ENCODE results near the gene RAMP2.
A peak's percentile ranks its signal among the peaks of the same experiment; 100 is the strongest.

Gene RAMP2

DNA sequence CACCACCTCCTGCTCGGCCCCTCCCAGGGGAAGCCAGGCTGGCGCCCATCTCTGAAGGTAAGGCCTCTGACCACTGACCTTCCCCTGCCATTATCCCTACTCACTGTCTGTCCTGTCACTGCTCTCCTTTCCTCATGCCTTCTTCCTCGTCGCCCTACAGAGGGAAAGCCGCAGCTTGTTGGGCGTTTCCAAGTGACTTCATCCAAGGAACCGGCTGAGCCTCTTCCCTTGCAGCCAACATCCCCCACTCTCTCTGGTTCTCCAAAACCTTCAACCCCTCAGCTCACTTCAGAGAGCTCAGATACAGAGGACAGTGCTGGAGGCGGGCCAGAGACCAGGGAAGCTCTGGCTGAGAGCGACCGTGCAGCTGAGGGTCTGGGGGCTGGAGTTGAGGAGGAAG is 34.4 kb downstream of the RAMP2 start:
- no peak for DNase-seq

DNA sequence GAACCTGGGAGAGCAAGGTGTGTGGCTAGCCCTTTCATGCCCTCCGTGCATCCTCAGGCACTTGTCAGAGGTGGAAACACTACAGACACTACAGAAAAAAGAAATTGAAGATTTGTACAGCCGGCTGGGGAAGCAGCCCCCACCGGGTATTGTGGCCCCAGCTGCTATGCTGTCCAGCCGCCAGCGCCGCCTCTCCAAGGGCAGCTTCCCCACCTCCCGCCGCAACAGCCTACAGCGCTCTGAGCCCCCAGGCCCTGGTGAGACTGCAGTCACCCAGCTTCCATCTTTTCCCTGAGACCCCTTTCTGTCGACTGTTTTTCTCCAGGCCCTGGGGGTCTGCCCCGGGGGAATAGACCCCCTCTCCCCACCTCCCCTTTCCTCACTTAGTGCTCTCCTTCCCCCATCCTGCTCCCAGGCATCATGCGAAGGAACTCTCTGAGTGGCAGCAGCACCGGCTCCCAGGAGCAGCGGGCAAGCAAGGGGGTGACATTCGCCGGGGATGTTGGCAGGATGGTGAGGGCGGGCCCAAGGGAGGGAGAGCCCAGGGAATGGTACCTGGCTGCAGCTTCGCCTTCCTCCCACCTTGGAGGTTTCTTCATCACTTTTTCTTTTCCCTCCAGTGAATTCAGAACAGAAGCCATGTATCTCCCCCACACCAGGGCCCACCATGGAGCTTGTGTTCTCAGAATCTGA is 35.2 kb downstream of the RAMP2 start:
- DNase-seq = no peak

DNA sequence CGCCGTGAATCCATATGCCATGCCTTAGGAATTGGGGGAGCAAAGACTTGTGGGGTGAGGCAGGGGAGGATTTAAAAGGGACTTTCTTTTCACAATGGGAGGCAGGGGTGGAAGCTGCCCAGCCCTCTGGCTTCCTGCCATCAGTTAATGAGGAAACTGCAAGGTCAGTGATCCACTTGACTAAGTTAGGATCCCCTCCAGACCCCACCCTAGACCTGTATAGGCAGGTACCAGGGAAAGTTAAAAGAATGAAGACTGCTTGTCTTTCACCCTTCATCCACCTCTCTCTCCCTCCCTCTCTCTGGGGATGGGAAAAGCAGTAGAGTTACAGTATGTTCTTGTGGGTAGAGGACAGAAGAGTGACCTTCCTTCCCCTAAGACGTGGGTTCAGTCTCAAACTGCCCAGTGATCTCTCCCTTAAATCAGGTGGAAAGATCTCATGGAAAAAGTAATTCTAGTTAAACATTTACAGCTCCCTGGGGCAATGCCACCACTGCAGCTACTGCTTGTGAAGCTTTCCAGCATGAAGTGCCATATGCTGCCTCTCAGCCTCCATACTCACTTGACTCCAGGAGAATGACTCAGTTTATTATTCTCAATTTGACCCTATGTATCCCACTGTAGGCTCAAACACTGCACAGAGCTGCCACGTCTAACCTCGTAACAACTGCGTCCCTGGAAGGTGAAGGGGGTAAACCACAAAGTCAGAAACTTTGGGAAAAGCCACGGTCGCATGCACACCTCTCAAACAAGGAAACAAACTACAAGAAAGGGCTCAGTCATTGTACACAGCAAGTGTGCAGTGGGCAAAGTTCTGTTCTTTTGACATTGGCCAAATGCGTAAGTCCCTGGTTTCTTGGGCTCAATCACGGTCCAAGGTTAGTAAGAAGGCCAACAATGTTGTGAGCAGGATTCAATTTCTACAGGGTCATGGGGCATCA is 36.3 kb downstream of the RAMP2 start:
- no peak for DNase-seq

DNA sequence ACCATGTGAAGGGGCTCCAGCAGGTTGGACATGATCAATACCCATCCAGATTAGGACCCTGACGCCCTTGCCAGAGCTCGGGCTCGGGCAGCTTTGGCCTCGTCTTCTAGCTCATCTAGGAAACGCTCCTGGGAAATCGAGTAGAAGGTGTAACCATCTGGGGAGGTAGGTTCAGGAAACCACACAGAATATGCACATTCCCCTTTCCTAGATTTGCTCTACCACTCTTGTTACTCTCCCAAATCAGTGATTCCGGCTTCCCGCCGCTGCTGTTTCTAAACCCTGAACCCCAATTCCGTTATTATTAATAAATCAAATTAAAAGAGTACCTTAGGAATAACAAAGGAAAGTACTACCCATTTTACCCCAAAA is 37.0 kb downstream of the RAMP2 start:
- no peak for DNase-seq

DNA sequence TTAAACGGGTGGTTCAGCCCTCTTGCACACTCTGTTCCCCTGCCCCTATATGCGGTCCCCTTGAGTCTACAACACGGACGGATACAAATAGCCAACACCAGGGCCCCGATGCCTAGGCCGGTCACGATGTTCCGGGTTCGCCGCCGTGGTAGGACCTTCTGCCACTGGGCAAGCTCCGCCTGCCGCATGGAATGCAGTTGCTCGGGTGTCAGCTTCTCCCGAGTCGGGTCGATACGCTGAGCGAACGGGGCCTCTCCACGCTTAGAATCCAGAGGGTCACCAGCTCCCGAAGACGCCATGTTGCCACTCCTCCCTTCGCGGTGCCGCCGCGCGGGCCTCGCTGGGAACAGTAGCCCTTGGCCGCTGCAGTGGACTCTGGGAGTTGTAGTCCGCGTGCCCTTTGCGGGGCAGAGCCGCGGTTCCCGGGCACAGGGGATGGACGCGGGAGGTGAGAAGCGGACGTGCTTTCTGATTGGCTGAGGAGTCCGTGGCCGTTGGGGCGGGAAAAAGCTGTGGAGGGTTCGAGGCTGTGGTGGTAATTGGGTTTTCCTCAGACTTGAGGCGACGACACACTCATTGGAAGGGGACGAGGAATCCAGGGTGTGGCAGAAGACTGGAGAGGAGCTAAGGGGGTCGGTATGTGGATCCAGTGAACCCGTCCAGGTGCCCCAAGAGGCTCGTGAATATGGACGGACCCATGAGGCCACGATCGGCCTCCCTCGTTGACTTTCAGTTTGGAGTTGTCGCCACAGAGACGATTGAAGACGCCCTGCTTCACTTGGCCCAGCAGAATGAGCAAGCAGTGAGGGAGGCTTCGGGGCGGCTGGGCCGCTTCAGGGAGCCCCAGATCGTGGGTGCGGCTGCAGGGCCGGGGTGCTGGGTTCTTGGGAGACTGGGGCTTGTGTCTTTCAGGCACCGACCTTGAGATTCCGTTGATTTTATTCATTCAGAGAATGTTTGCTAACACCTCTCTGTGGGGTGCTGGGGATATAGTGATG is 37.7 kb downstream of the RAMP2 start, which contains the start of the genes CNTD1 and COA3:
Gene CNTD1 (plus strand): TSS at position 479 of the 998 bp plus-strand sequence. CDS start 207 bp downstream, at position 686.
Gene COA3 (minus strand): TSS at position 322 of the 998 bp plus-strand sequence. CDS start 23 bp downstream, at position 299.
- peak; percentile 74 to 79 for DNase-seq

DNA sequence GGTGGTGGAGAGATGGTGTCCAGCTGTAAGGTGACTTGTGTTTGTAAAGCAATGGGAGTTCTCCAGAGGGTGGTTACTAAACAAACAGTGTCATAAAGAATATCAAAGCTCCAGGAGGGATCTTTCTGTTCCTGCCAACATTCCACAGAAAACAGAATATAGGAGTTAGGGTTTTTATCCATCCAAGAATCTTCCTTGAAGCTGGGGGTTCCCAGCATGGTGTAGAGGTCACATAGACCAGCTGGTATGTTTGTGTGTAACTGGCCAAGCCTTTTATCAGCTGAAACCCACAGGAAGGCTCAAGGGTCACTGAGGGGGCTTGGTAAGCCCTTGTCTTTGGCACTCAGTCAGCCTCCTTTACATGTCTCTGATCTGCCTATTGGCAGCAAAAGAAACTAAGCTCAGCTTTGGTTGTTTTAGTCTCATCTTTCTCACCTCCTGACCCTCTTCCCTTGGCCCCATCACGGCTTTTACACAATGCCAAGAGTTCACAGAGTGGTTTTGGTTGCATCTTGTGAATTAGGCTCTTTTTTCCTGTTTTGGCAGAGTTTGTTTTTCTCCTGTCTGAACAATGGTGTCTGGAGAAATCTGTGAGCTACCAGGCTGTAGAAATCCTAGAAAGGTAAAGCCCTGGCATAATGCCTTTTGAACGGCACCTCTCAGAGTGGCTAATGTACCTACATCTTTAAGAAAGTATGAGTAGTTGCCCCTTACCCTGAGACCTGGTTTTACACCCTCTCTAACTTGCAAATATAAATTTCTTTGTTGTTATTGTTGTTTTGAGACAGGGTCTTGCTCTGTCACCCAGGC is 42.3 kb downstream of the RAMP2 start:
- no peak for DNase-seq

DNA sequence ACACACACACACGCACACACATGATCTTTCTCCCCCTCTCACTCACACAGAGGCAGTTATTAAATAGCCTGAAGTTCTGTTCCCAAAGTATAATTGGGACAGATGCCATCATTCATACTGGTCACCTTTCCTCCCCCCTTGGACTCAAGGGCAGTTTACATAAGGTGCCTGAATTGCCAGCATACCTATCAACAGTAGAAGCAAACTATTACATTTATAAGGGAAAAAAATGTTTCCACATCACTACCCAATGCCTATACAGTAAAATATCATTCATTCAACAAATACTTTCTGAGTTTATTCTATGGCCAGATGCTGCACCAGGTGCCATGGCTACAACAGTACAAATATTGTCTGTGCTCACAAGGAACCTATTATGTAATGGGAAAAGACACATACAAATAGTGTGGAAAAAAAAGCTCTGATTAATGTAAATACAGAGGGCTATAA is 43.9 kb downstream of the RAMP2 start:
- DNase-seq = no peak

DNA sequence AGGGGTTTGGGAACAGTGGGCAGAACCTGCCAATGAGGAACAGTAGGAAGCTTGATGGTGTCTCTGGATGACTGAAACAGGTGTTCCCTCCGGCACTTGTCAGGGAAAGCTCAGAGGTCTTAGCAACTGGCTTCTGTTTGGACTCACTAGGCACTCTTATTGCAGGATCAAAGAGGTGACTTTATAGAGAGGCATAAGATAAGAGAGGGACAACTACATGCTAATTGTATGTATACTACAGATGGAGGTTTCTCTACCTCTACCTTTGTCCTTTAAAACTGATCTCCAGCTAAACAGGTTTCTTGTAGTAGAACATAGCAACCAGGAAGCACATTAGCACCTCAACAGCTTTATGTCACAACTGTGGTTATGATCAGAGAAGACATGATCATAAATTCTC is 45.2 kb downstream of the RAMP2 start:
- no peak for DNase-seq

DNA sequence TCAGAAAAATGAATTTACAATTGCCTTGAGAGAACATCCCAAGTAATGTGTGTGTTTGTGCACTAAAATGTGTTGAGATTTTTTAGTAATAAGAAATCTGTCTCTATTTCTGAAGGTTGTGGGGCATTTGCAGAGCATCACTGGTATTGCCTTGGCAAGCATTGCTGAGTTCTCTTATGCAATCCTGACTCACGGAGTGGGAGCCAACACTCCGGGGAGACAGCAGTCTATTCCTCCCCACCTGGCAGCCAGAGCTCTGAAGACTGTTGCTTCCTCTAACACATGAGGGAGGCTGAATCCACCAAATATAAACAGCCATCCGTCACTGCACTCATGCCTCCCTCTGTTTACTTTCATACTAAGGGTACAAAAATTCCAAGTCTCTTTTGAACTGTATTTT is 48.2 kb downstream of the RAMP2 start:
- no peak for DNase-seq

Measured in stimulated activated CD4-positive, alpha-beta T cell treated with anti-CD3 and anti-CD28 coated beads, Interleukin-4, amount 100 ng/mL, for 4 hours (primary cell).